Mucosa of rectum (tissue), 2 donors: Measurements from ENCODE around the gene MAP6D1.

Experiments used
- H3K27ac ChIP-seq, 2 donors: one replicate each; pipeline ENCODE4 v1.7.0; 2013; ENCODE audit warnings: inconsistent platforms in 2 of 2, low read depth in 2 of 2, low read length in 2 of 2
- H3K27me3 ChIP-seq, 2 donors: one replicate each; pipeline ENCODE4 v1.7.0; 2013; ENCODE audit warnings: low read length in 2 of 2; ENCODE audit not compliant: control insufficient read depth in 2 of 2, insufficient read depth in 2 of 2
- H3K36me3 ChIP-seq, 2 donors: one replicate each; pipeline ENCODE4 v1.7.0; 2013; ENCODE audit warnings: low read length in 2 of 2; ENCODE audit not compliant: control insufficient read depth in 2 of 2, insufficient read depth in 2 of 2
- H3K4me1 ChIP-seq, 2 donors: one replicate each; pipeline ENCODE4 v1.7.0; 2013; ENCODE audit warnings: low read length in 2 of 2, mild to moderate bottlenecking in 1 of 2; ENCODE audit not compliant: control insufficient read depth in 2 of 2, insufficient read depth in 2 of 2
- H3K4me3 ChIP-seq, 2 donors: one replicate each; pipeline ENCODE4 v1.7.0; 2013; ENCODE audit warnings: low read length in 2 of 2
- H3K9ac ChIP-seq, 2 donors: one replicate each; pipeline ENCODE4 v1.7.0; 2013; ENCODE audit warnings: low read length in 2 of 2, low read depth in 1 of 2, mild to moderate bottlenecking in 1 of 2
- H3K9me3 ChIP-seq, 2 donors: one replicate each; pipeline ENCODE4 v1.7.0; 2013; ENCODE audit warnings: low read length in 2 of 2; ENCODE audit not compliant: control insufficient read depth in 2 of 2
- donor health status: healthy.
- donor health status: Normal muscosa, but diverticular disease.

MAP6D1 gene

DNA sequence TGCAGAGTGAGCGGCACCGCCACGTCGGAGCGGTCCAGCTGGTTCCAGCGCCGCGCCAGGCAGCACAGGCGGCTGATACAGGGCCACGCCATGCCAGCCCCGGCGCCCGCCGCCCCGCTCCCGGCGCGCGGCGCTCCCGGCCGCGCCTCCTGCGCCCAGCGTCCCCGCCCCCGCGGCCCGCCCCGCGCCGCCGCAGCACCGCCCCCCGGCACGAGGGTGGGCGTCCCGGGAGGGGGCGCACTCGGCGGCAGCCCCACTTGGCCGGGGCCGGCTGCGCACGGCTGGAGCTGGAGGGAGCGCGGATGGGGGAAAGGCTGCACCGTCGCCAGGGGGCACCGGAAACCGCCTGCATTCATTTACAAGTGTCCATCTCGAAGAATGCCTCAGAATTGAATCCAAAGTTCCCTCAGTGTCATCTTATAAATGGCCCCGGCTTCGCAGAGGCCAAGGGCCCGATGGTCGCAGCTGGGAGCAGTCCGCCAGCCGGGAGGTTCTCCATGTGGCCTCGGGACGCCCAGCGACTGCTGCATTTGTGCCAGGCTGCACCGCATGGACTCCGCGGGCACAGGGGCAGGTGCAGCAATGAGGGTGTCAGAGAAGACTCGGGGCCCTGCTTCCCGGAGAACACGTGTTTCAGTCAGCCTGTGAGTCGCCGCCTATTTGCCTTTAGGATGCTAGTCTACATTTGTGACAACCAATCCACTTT is at the start of gene MAP6D1:
Gene MAP6D1 (minus strand): TSS at position 122 of the 706 bp plus-strand sequence. CDS start 30 bp downstream, at position 92.
- H3K9ac ChIP-seq, result peak within 1 kb of the TSS in 1 of 2 donors; percentile 50
- H3K27ac ChIP-seq, result no peak within 1 kb of the TSS
- peaks cover 7 to 9% of the 10 kb centered on the region in 2 donors for H3K4me1 ChIP-seq
- no peaks in the 10 kb centered on the region for H3K27me3 ChIP-seq
- H3K9me3 ChIP-seq, result no peaks in the 10 kb centered on the region
- H3K36me3 ChIP-seq, result peaks cover 20 to 22% of the 10 kb centered on the region in 2 donors
- H3K4me3 ChIP-seq, result peak within 1 kb of the TSS; percentile 54 to 63

DNA sequence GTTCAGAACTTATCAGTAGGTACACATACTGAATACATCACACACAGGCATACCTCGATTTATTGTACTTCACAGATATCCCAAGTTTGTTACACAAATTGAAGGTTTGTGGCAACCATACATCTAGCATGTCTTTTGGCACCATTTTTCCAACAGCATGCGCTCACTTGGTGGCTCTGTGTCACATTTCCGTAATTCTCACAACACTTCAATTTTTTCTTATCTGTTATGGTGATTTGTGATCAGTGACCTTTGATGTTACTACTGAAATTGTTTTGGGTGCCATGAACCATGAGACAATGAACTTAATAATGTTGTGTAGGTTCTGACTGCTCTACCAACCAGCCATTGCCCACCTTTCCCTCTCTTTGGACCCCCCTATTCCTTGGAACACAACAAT is 48.5 kb upstream of the MAP6D1 start:
- H3K27me3 ChIP-seq, result no peaks in the 10 kb centered on the region
- no peak overlapping the region for H3K9ac ChIP-seq
- no peaks in the 10 kb centered on the region for H3K9me3 ChIP-seq
- H3K4me3 ChIP-seq, result no peak overlapping the region
- no peak overlapping the region for H3K27ac ChIP-seq
- no peaks in the 10 kb centered on the region for H3K4me1 ChIP-seq
- peaks cover 0 to 2% of the 10 kb centered on the region in 2 donors for H3K36me3 ChIP-seq

DNA sequence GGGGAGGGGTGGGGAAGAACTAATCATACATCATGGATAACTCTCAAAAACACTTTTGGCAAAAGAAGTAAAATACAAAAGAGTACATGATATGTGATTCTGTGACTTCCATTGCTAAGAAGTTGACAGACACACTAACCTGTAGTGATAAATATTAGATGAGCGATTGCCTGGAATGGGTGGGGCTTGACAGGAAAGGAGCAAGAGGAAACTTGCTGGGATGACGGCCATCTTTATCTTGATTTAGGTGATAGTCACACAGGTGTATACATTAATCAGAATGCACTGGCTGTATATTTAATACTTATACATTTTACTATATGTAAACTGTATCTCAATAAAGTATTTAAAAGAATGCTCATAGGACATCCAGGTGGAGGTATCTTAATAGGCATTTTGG is 46.2 kb upstream of the MAP6D1 start:
- Histone ChIP-seq H3K4me3 (no peak overlapping the region), H3K27me3 (no peaks in the 10 kb centered on the region), H3K9ac (no peak overlapping the region), H3K27ac (no peak overlapping the region), H3K4me1 (no peaks in the 10 kb centered on the region), H3K9me3 (no peaks in the 10 kb centered on the region), H3K36me3 (peaks cover 5 to 12% of the 10 kb centered on the region in 2 donors)

DNA sequence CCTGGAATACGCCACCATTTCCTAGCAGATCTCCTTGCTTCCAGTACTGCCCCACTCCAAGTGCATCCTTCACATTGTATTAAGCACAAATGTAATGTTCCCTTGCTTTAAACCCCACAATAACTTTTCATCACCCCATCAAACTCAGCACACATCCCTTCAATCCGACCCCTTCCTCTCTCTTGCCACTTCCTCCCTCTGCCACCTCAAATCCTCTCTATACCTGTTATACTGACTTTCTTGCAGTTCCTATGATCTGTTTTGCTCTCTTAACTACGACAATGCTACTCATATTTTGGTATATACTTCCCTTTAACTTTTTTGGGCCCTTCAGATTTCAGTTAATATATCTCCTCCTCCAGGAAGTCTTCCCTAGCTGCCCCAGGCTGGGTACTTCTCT is 45.2 kb upstream of the MAP6D1 start:
- Histone ChIP-seq H3K9ac (no peak overlapping the region), H3K4me3 (no peak overlapping the region), H3K4me1 (no peaks in the 10 kb centered on the region), H3K27me3 (no peaks in the 10 kb centered on the region), H3K9me3 (no peaks in the 10 kb centered on the region), H3K36me3 (peaks cover 12 to 19% of the 10 kb centered on the region in 2 donors), H3K27ac (no peak overlapping the region)

DNA sequence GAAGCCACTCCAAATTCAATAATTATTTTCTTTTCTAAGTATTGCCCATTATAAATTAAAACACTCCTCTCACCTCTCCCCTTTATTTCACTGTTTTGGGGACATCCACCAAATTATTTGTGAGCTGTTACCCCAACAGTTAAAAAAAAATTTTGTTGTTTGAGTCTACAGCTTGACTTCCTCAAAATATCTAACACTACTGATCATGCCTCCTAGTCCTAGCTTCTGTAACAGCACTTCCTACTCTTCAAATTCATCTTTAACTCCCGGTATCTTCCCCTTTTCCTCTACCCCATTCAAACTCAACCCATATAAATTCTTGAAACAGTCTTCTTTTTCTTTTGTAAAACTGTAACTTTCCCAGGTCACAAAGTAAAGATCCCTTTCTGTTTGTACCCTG is 43.4 kb upstream of the MAP6D1 start:
- Histone ChIP-seq H3K4me1 (no peaks in the 10 kb centered on the region), H3K4me3 (no peak overlapping the region), H3K27ac (no peak overlapping the region), H3K9ac (no peak overlapping the region), H3K36me3 (peaks cover 18 to 30% of the 10 kb centered on the region in 2 donors), H3K27me3 (no peaks in the 10 kb centered on the region), H3K9me3 (no peaks in the 10 kb centered on the region)

DNA sequence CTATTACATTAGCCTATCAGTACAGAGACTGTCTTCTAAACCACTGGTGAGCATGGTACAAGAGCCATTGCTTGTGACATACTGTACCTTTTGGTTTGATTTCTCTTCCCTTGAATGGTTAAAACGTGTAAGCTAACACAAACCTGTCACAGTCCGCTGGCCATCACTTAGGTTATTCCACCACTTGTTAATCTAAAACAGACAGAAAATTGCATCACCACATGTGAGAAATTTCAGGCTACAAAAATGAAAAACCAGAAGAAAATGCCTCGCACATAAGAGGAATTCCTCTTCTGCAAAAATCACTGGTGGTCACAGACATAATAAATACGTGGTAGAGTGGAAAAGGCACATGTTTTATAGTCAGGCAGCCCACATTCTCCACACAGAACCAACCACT is 37.2 kb upstream of the MAP6D1 start:
- H3K27ac ChIP-seq, result no peak overlapping the region
- no peaks in the 10 kb centered on the region for H3K9me3 ChIP-seq
- no peak overlapping the region for H3K9ac ChIP-seq
- H3K4me3 ChIP-seq, result no peak overlapping the region
- peaks cover 47 to 66% of the 10 kb centered on the region in 2 donors for H3K36me3 ChIP-seq
- H3K4me1 ChIP-seq, result no peaks in the 10 kb centered on the region
- H3K27me3 ChIP-seq, result no peaks in the 10 kb centered on the region

DNA sequence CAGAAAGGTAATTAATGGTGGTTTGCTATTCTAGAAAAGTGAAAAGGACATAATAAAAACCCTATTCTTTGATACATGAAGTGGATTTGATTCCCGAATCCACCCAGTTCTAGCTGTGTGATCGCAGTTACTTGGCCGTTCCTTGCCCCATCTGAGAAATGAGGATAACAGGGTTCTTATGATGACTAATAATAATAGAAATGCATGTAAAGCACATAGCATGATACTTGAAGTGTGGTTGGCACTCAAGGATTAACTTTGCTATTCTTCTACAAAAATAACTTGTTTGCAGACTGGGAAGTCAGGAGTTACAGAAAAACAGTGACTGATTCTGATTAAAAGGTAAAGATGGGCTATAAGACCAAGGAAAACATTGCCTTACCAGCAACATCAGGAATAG is 32.5 kb upstream of the MAP6D1 start:
- no peak overlapping the region for H3K27ac ChIP-seq
- no peak overlapping the region for H3K9ac ChIP-seq
- H3K4me3 ChIP-seq, result no peak overlapping the region
- H3K36me3 ChIP-seq, result peaks cover 39 to 56% of the 10 kb centered on the region in 2 donors
- no peaks in the 10 kb centered on the region for H3K27me3 ChIP-seq
- H3K9me3 ChIP-seq, result no peaks in the 10 kb centered on the region
- H3K4me1 ChIP-seq, result no peaks in the 10 kb centered on the region

DNA sequence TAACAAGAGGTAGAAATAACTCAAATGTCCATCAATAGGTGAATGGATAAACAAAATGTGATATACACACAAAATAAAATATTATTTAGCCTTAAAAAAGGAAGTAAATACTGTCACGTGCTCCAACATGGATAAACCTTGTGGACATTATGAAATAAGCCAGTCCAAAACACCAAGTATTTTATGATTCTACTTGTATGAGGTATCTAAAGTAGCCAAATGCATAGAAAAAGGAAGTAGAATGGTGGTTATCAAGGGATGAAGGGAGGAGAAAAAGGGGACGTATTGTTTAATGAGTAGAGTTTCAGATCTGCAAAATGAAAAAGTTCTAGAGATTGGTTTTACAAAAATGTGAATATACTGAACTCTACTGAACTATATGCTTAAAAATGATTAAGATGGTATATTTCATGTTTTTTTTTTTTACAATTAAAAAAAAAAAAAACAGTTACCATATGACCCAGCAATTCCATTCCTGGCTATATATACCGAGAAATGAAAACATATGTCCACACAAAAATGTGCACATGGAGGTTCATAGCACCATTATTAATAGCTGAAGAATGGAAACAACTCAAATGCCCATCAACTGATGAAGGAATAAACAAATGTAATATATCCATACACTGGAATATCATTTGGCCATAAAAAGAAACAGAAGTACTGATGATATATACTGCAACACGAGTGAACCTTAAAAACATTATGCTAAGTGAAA is 29.1 kb upstream of the MAP6D1 start:
- Histone ChIP-seq H3K9me3 (no peaks in the 10 kb centered on the region), H3K36me3 (peaks cover 27 to 41% of the 10 kb centered on the region in 2 donors)

DNA sequence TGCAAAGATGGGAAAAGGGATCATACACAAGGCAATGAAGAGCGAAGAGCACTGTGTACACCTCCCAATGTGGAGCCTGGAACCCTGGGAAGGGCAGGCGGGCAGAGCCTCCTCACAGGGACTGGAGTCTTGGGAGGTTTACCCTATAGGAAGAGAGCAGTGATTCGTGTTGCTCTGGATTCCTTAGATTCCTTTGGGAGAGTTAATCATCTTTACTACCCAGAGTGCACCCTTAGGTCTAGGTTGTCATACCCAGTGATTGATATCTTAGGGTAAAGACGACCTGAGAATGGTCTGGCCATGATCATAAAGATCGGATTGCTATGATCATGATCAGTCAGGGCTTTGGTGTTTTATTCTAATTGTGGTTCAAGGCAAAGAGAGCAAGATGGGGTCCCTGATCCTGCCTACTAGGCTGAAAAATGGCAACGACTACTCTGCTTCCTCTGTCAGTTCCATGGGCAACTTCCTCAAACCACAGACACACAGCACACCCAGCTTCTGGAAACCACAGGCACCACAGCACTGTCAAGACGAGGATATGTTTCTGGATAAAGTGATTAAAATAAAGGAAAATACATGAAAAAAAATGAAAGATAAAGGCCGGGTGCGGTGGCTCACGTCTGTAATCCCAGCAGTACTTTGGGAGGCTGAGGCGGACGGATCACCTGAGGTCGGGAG is 20.4 kb upstream of the MAP6D1 start:
- H3K9me3 ChIP-seq, result no peaks in the 10 kb centered on the region
- H3K4me3 ChIP-seq, result no peak overlapping the region
- no peaks in the 10 kb centered on the region for H3K27me3 ChIP-seq
- peaks cover 50 to 57% of the 10 kb centered on the region in 2 donors for H3K36me3 ChIP-seq
- H3K27ac ChIP-seq, result no peak overlapping the region
- H3K9ac ChIP-seq, result no peak overlapping the region
- H3K4me1 ChIP-seq, result no peaks in the 10 kb centered on the region

More for the DNA sequence above, 29.1 kb upstream of the MAP6D1 start:
- Histone ChIP-seq H3K27ac (no peak overlapping the region), H3K27me3 (no peaks in the 10 kb centered on the region), H3K4me3 (no peak overlapping the region), H3K9ac (no peak overlapping the region), H3K4me1 (no peaks in the 10 kb centered on the region)

DNA sequence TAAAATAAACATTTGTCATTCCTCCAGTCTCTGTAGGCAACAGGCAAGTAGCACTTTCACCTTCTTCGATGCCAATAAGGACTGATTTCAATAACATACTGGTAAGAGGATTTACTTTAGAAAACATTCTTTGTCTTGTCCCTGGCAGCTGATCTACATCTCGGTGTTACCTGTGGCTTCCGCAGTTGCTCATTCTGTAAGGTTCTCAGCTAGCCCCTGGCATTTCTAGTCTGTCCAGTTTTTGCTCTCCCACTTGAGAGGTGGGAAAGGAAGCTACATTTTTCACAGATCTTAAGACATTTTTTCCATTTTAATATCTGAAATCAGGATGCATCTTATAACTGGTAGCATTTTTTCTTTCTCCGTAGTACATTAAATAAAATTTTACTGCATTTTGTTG is 19.7 kb upstream of the MAP6D1 start:
- Histone ChIP-seq H3K27ac (no peak overlapping the region), H3K36me3 (peaks cover 51 to 55% of the 10 kb centered on the region in 2 donors)

More for the DNA sequence above, 19.7 kb upstream of the MAP6D1 start:
- H3K9ac ChIP-seq, result no peak overlapping the region
- H3K4me1 ChIP-seq, result no peaks in the 10 kb centered on the region
- H3K9me3 ChIP-seq, result no peaks in the 10 kb centered on the region
- no peaks in the 10 kb centered on the region for H3K27me3 ChIP-seq
- H3K4me3 ChIP-seq, result no peak overlapping the region
